G401 (cell line): ENCODE measurements around the gene CD164L2. TPM values are rescaled to one million over a fixed set of nuclear protein-coding genes. Genes with fewer than 3 reads are reported as not detected.
A peak's percentile ranks its signal among the peaks of the same experiment; 100 is the strongest.

Experiments used
- DNase-seq: peaks from one replicate; pipeline ENCODE4 v3.0.0-alpha.2; 2015; ENCODE audit warnings: low spot score
- in situ Hi-C: cut with HindIII; loops from 2 replicates; pipeline ENCODE4 v1.10.0; 2016; ENCODE audit warnings: low sequenced_read_pairs, mixed read lengths
- total RNA-seq: library from RNA; depleted of rRNA; stranded (reverse); fragments of >200 nt; shearing (Covaris generic); gene quantifications from 2 replicates; pipeline ENCODE4 v1.2.3, GENCODE V29; 2014

CD164L2 gene
- total RNA-seq, 1 experiment from 2014 or later: not detected

GRCh38 chr1:27355683-27356082 is 27.4 kb downstream of the CD164L2 start:
- DNase-seq: no peak
- in situ Hi-C loops: no loop called here

- no peak for DNase-seq
- in situ Hi-C loops: no loop called here
These were observed 29.5 kb downstream of the CD164L2 start for GRCh38 chr1:27353629-27354028.

DNA sequence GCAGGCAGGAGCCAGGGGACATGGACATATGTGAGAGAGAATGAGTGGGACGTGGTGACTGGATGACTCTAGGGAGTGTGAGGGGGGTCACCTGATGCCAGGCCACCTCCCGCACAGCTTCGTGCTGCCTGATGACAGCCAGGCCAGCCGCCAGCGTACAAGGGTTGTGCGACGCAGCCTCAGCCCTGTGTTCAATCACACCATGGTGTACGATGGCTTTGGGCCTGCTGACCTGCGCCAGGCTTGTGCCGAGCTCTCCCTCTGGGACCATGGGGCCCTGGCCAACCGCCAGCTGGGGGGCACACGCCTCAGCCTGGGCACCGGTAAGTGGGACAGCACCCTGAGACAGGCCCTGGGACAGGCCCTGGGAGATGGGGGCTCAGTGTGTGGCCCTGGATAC is 30.0 kb downstream of the CD164L2 start:
- DNase-seq: no peak
- in situ Hi-C loops: no loop called here

- DNase-seq: no peak
- in situ Hi-C loops: no loop called here
These were observed 31.5 kb downstream of the CD164L2 start for GRCh38 chr1:27351541-27352107.

DNA sequence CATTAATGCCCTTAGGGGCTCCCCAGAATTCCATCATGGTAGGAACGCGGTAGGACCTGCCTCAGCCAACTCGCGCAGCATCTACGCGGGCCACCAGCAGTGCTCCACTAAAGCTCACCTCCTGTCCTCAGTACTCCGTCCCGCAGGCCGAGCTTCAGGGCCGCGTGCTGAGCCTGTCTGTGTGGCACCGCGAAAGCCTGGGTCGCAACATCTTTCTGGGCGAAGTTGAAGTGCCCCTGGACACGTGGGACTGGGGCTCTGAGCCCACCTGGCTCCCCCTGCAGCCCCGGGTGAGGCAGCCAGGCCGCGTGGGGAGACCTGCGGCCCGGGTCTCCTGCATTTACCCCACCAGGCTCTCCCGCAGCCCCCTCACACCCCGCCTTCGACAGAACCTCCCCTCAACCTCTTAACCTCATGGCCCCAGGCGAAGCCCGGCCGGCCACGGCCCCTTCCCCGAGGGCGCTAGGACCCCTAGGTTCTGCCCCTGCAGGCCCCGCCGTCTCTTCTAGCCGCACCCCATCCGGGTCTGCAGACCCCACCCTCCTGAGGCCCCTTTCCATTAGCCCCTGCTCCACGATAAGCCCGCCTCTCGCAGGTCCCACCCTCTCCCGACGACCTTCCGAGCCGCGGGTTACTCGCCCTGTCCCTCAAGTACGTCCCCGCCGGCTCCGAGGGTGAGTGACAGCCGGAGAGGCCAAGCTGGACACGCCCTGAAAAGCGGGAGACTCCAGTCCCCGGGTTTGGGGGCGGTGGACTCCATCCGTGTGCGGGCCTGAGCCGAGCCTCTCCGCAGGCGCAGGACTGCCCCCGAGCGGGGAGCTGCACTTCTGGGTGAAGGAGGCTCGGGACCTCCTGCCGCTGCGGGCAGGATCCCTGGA is 32.2 kb downstream of the CD164L2 start:
- in situ Hi-C loops: no loop called here
- DNase-seq: peak; percentile 62

- peak; percentile 68 for DNase-seq
- in situ Hi-C loops: no loop called here
These were observed 33.1 kb downstream of the CD164L2 start for GRCh38 chr1:27349784-27350662.

GRCh38 chr1:27348861-27349783 is 34.0 kb downstream of the CD164L2 start:
- in situ Hi-C loops: no loop called here
- peak; percentile 73 for DNase-seq

GRCh38 chr1:27346991-27347624 is 36.0 kb downstream of the CD164L2 start:
- in situ Hi-C loops: no loop called here
- no peak for DNase-seq

- DNase-seq: no peak
- in situ Hi-C loops: no loop called here
These were observed 36.8 kb downstream of the CD164L2 start for GRCh38 chr1:27346357-27346756.

DNA sequence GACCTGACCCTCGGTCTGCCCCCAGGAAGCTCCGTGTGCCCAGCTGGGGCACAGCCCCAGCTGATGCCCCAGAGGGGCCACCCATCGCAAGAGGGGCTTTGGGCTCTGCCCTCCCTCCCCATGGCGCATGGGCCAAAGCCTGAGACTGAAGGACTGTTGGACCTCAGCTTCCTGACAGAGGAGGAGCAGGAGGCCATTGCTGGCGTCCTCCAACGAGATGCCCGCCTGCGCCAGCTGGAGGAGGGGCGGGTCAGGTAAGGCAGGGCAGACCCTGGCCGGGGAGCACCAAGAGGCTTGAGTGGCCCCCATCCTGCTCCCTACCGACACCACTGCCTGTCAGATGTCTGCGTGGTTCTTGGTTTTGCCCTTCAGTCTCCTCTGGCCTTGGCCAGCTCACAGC is 37.9 kb downstream of the CD164L2 start:
- DNase-seq: no peak
- in situ Hi-C loops: no loop called here

GRCh38 chr1:27343639-27344025 is 39.5 kb downstream of the CD164L2 start:
- no peak for DNase-seq
- in situ Hi-C loops: no loop called here

- DNase-seq: peak; percentile 74
These were observed 40.1 kb downstream of the CD164L2 start for GRCh38 chr1:27342778-27343638.

DNA sequence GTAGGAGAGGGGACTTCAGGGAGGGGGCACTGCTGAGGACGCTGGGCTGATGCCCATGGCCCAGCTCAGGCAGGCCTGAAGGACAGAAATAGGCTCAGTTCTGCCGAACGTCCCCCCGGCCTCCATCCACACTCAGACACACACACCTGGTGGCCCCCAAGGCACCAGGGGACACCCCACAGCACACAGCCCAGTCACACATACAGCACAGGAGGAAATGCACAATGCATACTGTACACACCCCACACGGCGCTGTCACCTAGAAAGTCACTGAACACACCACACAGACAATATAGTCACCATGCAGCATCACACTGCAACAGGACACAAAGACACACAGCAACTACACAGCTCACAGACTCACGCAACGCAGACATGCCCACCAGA is 40.7 kb downstream of the CD164L2 start:
- DNase-seq: peak; percentile 48
- in situ Hi-C loops: no loop called here

More at GRCh38 chr1:27342778-27343638, 40.1 kb downstream of the CD164L2 start:
- in situ Hi-C loops: no loop called here

DNA sequence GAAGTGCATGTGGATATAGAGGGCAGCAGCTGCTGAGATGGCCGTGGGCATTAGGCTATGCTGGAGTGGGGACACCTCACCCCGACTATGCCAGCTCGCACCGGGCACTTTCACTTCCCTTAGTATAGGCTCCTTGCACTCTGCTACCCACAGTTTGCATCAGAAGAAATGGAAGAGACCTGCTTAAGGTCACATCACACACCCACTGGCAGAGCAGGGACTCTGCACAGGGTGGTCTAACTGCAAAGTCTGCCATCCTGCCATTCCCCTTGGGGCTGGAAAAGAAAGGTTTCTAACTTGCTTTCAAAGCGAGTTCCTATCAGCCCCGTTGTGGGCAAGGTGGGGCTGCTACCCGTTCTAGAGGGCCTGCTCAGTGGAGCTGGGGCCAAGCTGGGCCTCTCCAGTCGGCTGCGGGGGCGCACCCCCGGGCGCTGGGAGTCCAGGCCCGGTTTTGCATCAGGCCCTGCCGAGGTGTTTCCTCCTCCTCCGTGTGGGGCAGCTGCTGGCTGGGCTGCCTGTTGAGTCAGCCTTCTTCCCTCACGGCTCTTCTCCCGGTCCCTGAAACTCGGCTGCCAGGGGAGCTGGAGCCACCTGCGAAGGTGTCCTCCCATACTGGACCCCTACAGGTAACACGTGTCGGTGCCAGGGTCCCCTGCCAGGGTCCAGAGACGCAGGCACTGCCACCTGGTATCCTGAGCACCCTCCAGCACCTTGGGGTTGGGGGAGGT is 41.4 kb downstream of the CD164L2 start, which contains the start of gene SYTL1:
Gene SYTL1 (plus strand): TSS at position 498 of the 728 bp plus-strand sequence. CDS start 3,313 bp downstream, outside the sequence.
- DNase-seq: peak; percentile 82
- in situ Hi-C loops: no loop called here

- in situ Hi-C loops: no loop called here
These were observed 43.9 kb downstream of the CD164L2 start for GRCh38 chr1:27339213-27339612.

GRCh38 chr1:27338751-27339150 is 44.4 kb downstream of the CD164L2 start:
- DNase-seq: no peak
- in situ Hi-C loops: no loop called here

More at GRCh38 chr1:27339213-27339612, 43.9 kb downstream of the CD164L2 start:
- DNase-seq: no peak

DNA sequence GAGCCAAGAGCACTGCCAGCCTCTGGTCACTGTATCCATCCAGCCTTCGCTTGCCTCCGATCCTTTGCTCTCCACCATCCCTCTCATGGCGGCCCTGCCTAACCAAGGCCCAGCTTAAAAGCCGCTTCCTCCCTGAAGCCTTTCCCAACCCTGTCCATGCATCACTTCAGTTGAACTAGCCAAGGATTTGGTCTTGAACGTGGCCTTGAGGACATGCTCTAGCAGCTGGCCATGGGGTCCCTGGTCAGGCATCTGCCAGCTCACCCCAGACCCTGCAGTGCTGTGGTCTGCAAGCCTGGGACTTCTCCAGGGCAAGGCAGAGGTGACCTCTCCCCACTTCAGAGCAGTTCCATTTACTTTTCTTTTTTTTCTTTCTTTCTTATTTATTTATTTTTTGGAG is 46.4 kb downstream of the CD164L2 start:
- in situ Hi-C loops: no loop called here
- no peak for DNase-seq
